GM19467 (cell line): ENCODE measurements around the gene ZNF500.

Source experiments
- ATAC-seq: cut with Tn5 transposase; IDR thresholded peaks from one replicate; pipeline ENCODE4 v1.9.1; 2021; ENCODE audit warnings: mild to moderate bottlenecking, moderate library complexity; ENCODE audit not compliant: unreplicated experiment

Gene ZNF500

GRCh38 chr16:4713663-4714501, 53.1 kb downstream of the ZNF500 start:
- no peak for ATAC-seq

GRCh38 chr16:4709481-4709880, 57.5 kb downstream of the ZNF500 start:
- ATAC-seq = no peak

- ATAC-seq = no peak
Observed at GRCh38 chr16:4706871-4707270, 60.1 kb downstream of the ZNF500 start.

GRCh38 chr16:4704913-4705312, 62.0 kb downstream of the ZNF500 start:
- no peak for ATAC-seq

GRCh38 chr16:4704491-4704890, 62.5 kb downstream of the ZNF500 start:
- ATAC-seq = no peak

- no peak for ATAC-seq
Observed at GRCh38 chr16:4703906-4704305, 63.1 kb downstream of the ZNF500 start.

GRCh38 chr16:4702466-4702808, 64.5 kb downstream of the ZNF500 start:
- ATAC-seq = no peak

GRCh38 chr16:4701791-4702465, 65.0 kb downstream of the ZNF500 start:
- ATAC-seq = no peak

GRCh38 chr16:4700997-4701743, 65.8 kb downstream of the ZNF500 start:
- no peak for ATAC-seq

GRCh38 chr16:4700380-4700996, 66.5 kb downstream of the ZNF500 start:
- no peak for ATAC-seq

- no peak for ATAC-seq
Observed at GRCh38 chr16:4699046-4699556, 67.9 kb downstream of the ZNF500 start.

- no peak for ATAC-seq
Observed at GRCh38 chr16:4698321-4699045, 68.5 kb downstream of the ZNF500 start.
